Panc1 (cell line): Measurements from ENCODE around the gene ALK.

Experiments used
- CTCF ChIP-seq: fragments of 450-650 bp; IDR thresholded peaks from 2 replicates; pipeline ENCODE4 v1.5.1; 2017; ENCODE audit warnings: mild to moderate bottlenecking
- POLR2AphosphoS5 ChIP-seq: IDR thresholded peaks from 2 replicates; pipeline ENCODE4 v1.6.1; 2012; ENCODE audit warnings: mild to moderate bottlenecking, low read depth, low read length, moderate library complexity
- REST ChIP-seq, 2 experiments: IDR thresholded peaks; 2 replicates each; pipeline ENCODE4 v1.6.1; 2011 to 2012; ENCODE audit warnings: low read depth in 2 of 2, control low read depth in 1 of 2, low read length in 1 of 2, mild to moderate bottlenecking in 1 of 2, moderate library complexity in 1 of 2; ENCODE audit not compliant: insufficient read depth in 1 of 2
- SIN3A ChIP-seq: IDR thresholded peaks from 2 replicates; pipeline ENCODE4 v1.6.1; 2012; ENCODE audit warnings: low read depth, mild to moderate bottlenecking, low read length, moderate library complexity, borderline replicate concordance; ENCODE audit not compliant: insufficient read depth
- TCF7L2 ChIP-seq: IDR thresholded peaks from 2 replicates; pipeline ENCODE4 v1.6.1; 2011; ENCODE audit warnings: mild to moderate bottlenecking, low read depth, low read length, inconsistent platforms

- TF ChIP-seq CTCF (no peak), POLR2AphosphoS5 (no peak), REST (IDR thresholded peaks at IDR 0.05; ENCODE audit: insufficient read depth in 1 of 2, low read depth in 2 of 2, low read length in 1 of 2) (no peak), TCF7L2 (no peak), SIN3A (no peak)
These were observed 694.6 kb downstream of the ALK start for GRCh38 chr2:29226808-29227207.
